Uterus (tissue), 4 donors: ENCODE results near the gene MAVS. TPM values are rescaled to one million over a fixed set of nuclear protein-coding genes. Genes with fewer than 3 reads are reported as not detected.

ENCODE experiments used
- DNase-seq, 2 donors: peaks; one replicate each; pipeline ENCODE4 v3.0.0-alpha.2; 2019 to 2020
- H3K27ac ChIP-seq, 2 donors: fragments of 200-600 bp; sonication (generic); 1 replicate in 1 of 2; 2 replicates in 1 of 2; pipeline ENCODE4 v1.5.1; 2016 to 2018
- H3K27me3 ChIP-seq, 2 donors: fragments of 200-600 bp; sonication (generic); one replicate each; pipeline ENCODE4 v1.5.1; 2018 to 2019; ENCODE audit warnings: control low read depth in 1 of 2
- H3K36me3 ChIP-seq, 2 donors: fragments of 200-600 bp; sonication (generic); one replicate each; pipeline ENCODE4 v1.5.1; 2019; ENCODE audit warnings: control low read depth in 1 of 2
- H3K4me1 ChIP-seq, 2 donors: fragments of 200-600 bp; sonication (generic); one replicate each; pipeline ENCODE4 v1.5.1; 2018 to 2019; ENCODE audit warnings: control low read depth in 1 of 2
- H3K4me3 ChIP-seq, 2 donors: fragments of 200-600 bp; sonication (generic); 1 replicate in 1 of 2; 2 replicates in 1 of 2; pipeline ENCODE4 v1.5.1; 2018 to 2019; ENCODE audit warnings: mild to moderate bottlenecking in 1 of 2
- H3K9me3 ChIP-seq, 2 donors: fragments of 200-600 bp; sonication (generic); one replicate each; pipeline ENCODE4 v1.5.1; 2019; ENCODE audit warnings: control low read depth in 1 of 2
- CTCF ChIP-seq, 4 experiments: fragments of 200-600 bp in 2 of 4; fragments of 450-650 bp in 2 of 4; sonication (generic) in 2 of 4; IDR thresholded peaks; one replicate each; pipeline ENCODE4 v1.5.1; 2016 to 2019; ENCODE audit warnings: antibody characterized with exemption in 4 of 4, mild to moderate bottlenecking in 2 of 4, moderate library complexity in 1 of 4
- POLR2A ChIP-seq, 2 donors: fragments of 450-650 bp; IDR thresholded peaks; one replicate each; pipeline ENCODE4 v1.6.1; 2016; ENCODE audit warnings: antibody characterized with exemption in 2 of 2, mild to moderate bottlenecking in 1 of 2, moderate library complexity in 1 of 2
- intact Hi-C: fragments of 100-400 bp; cut with DNase I; formaldehyde crosslinking; loops from one replicate; pipeline ENCODE4 v1.15.1; 2023; ENCODE audit warnings: low total_unique reads
- total RNA-seq, 4 donors: library from RNA; depleted of rRNA in 3 of 4; stranded (reverse); fragments of >200 nt in 3 of 4; gene quantifications; one replicate each; pipeline versions ENCODE4 v1.1.0 to v1.2.4, GENCODE V29; 2014 to 2023
- donor health status: DM: yes; HTN: yes; CAD: no.

Gene MAVS
- total RNA-seq, 4 donors from 2014 or later: 7.4 to 43.2 (median 13.7) TPM

GRCh38 chr20:3813848-3814581 lies 32.6 kb upstream of the MAVS start:
- H3K27me3 ChIP-seq: no peaks in the 10 kb centered on the region
- no peaks in the 10 kb centered on the region for H3K36me3 ChIP-seq
- H3K9me3 ChIP-seq: no peaks in the 10 kb centered on the region
- H3K4me1 ChIP-seq: peaks cover 7 to 16% of the 10 kb centered on the region in 2 donors
- H3K4me3 ChIP-seq: no peak overlapping the region
- TF ChIP-seq POLR2A (IDR thresholded peaks at IDR 0.05) (no peak), CTCF (IDR thresholded peaks at IDR 0.05) (no peak)
- peak overlapping the region; percentile 93 to 97 for H3K27ac ChIP-seq
- intact Hi-C loops: no loop called here
- DNase-seq: no peak

- intact Hi-C loops: no loop called here
- Histone ChIP-seq H3K27me3 (no peaks in the 10 kb centered on the region), H3K9me3 (no peaks in the 10 kb centered on the region), H3K36me3 (no peaks in the 10 kb centered on the region), H3K4me3 (no peak overlapping the region), H3K27ac (no peak overlapping the region), H3K4me1 (peaks cover 7 to 11% of the 10 kb centered on the region in 2 donors)
- no peak for DNase-seq
- no peak for TF ChIP-seq POLR2A (IDR thresholded peaks at IDR 0.05)
- TF ChIP-seq CTCF (IDR thresholded peaks at IDR 0.05): no peak
Observed at GRCh38 chr20:3814928-3815495, 31.6 kb upstream of the MAVS start.

DNA sequence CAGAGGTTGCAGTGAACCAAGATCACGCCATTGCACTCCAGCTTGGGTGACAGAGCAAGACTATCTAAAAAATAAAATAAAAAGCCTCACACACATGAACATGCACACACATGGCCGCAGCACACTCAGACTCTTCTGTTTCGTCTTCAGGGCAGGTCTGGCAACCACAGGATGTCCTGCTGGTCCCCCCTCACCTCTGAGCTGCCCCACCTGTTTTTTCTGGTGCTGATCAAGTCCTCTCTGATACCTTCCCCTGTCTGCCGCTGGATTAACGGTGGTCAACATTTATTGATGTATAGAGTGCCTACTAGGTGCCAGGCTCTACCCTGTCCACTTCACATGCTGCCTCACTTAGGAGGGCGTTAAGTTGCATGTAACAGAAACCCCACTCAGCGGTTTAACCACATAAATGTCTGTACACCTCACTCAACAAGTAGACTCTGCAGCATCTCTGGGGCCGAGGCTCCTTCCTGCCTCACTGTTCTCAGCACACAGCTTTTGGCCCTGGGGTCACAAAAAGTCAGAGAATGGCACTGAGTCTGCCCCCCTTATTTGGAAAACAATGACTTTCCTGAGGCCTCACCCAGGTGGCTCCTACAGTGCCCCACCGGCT lies 30.8 kb upstream of the MAVS start:
- DNase-seq: no peak
- TF ChIP-seq POLR2A (IDR thresholded peaks at IDR 0.05): no peak
- no peak for TF ChIP-seq CTCF (IDR thresholded peaks at IDR 0.05)
- Histone ChIP-seq H3K4me3 (no peak overlapping the region), H3K36me3 (no peaks in the 10 kb centered on the region), H3K27me3 (no peaks in the 10 kb centered on the region), H3K9me3 (no peaks in the 10 kb centered on the region), H3K4me1 (peaks cover 4 to 7% of the 10 kb centered on the region in 2 donors), H3K27ac (no peak overlapping the region)
- intact Hi-C loops: no loop called here

DNA sequence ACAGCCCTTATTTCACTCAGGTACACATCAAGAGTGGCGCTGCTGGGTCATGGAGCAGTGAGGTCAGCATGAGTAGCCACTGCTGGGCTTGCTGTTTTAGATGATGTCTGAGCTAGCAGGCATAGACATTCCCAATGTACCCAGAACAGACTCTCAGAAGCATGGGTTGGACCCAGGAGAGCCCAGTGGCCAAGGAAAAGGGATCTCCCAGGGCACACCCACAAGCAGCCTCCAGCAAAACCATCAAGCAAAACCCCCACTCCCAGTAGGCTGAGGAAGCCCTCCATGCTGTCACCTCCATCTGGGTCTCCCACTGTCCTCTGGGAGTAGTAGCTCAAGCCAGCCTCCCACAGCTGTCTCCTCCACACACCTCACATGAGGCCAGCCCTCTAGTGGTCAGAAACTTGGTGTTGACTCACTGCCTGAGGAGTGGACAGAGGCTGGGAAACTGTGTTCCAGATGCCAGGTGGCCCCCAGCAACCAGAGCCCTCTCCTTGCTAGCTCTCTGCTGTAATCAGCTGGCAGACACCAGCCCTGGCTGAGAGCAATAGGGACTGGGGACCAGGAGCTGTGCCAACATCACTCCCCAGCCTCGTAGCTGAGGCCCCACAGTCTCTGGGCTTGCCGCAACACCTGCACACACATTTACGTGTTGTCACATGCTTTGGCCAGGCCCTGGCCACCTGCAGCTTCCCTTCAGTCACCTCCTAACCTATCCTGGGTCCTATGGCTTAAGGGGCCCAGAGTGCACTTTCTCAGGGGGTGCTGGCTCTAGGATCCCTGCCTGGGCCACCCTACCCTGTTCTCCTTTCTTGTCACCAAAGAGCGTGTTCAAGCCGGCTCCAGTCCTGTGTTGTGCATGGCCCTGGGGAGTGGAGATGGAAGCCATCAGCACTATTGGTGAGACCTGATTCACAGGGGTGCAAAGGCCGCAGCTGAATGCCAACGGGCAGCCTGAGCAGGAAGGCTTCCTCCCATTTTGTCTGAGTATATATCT lies 28.2 kb upstream of the MAVS start:
- H3K4me1 ChIP-seq: peaks cover 0 to 4% of the 10 kb centered on the region in 2 donors
- no peaks in the 10 kb centered on the region for H3K36me3 ChIP-seq
- no peaks in the 10 kb centered on the region for H3K9me3 ChIP-seq
- TF ChIP-seq CTCF (IDR thresholded peaks at IDR 0.05) (peak; percentile 45 to 73 (median 62)), POLR2A (IDR thresholded peaks at IDR 0.05) (no peak)
- H3K4me3 ChIP-seq: no peak overlapping the region
- peak; percentile 73 to 82 for DNase-seq
- no peaks in the 10 kb centered on the region for H3K27me3 ChIP-seq
- intact Hi-C loops: no loop called here
- peak overlapping the region; percentile 98 for H3K27ac ChIP-seq
